Smooth muscle cell of the umbilical artery (primary cell): ENCODE results near the gene GJB3. TPM values are rescaled to one million over a fixed set of nuclear protein-coding genes. Genes with fewer than 3 reads are reported as not detected.

Experiments
- total RNA-seq: library from RNA; depleted of rRNA; stranded (reverse); fragments of >200 nt; gene quantifications from 2 replicates; pipeline ENCODE4 v1.2.3, GENCODE V29; 2014

Gene GJB3
- total RNA-seq: not detected in 2 replicates

DNA sequence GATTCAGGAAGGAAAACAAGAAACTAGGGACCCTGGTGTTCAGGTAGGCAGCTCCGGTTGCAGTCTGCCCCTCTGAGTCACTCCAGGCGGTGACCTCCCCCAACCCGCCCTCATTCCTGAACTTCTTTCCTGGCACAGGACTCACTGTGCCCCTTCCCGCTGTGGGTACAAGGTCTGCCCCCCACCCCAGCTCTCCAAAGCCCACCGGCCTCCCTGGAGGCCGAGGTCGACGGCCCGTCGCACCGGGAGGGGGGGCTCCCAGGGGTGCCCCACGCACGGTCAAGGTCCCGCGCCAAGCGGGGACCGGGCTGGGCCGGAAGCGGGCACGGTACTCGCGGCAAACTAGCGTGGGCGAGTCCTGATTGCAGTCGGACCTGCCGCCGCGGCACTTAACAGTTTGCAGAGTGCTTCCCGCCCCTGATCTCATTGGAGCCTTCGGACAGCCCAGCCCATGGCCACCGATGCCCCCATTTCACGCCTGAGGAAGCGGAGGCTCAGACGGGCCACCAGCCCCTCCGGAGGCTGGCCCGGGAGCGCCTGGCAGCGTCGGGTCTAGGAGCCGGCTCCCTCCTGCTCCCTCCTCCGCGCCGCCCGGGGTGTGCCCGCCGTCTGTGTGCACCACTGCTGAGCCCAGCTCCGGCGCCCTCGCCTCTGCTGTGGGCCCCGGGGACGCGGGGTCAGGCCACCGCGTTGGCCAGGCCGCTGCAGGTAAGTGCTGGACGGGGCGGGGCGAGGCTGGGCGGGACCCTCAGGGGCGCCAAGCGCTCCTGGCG is at the start of gene GJB3:
GJB3 (plus strand) TSS at position 144 of the 773 bp plus-strand sequence. CDS start 3,549 bp downstream, outside the sequence.

DNA sequence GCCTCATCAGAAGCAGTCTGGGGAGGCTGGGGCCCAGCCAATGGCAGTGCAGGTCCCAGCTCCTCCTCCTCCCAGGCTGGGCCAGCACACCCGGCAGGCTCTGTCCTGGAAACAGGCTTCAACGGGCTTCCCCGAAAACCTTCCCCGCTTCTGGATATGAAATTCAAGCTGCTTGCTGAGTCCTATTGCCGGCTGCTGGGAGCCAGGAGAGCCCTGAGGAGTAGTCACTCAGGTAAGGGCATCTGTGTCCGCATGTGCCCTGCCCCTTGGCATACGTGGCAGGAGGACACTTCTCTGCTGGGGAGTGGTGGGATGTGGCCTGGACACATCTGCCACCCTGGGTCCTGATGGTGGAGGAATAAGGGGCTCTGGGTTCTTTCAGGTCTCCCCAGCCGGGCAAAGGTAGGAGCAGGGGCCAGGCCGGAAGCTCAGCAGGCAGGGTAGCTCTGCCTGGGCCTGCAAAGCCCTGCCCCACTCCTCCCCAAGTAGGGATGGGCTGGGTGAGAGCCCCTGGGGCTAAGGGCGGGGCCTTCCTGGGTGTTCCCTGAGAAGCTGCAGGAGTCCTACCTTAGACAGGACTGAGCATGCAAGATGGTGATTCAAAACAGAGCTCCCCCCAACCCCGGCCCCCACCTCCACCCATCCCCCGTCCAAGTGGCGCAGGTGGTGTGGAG is 25.9 kb upstream of the GJB3 start, which contains the start of gene GJB5:
GJB5 (plus strand) TSS at position 84 of the 674 bp plus-strand sequence. CDS start 2,284 bp downstream, outside the sequence.

DNA sequence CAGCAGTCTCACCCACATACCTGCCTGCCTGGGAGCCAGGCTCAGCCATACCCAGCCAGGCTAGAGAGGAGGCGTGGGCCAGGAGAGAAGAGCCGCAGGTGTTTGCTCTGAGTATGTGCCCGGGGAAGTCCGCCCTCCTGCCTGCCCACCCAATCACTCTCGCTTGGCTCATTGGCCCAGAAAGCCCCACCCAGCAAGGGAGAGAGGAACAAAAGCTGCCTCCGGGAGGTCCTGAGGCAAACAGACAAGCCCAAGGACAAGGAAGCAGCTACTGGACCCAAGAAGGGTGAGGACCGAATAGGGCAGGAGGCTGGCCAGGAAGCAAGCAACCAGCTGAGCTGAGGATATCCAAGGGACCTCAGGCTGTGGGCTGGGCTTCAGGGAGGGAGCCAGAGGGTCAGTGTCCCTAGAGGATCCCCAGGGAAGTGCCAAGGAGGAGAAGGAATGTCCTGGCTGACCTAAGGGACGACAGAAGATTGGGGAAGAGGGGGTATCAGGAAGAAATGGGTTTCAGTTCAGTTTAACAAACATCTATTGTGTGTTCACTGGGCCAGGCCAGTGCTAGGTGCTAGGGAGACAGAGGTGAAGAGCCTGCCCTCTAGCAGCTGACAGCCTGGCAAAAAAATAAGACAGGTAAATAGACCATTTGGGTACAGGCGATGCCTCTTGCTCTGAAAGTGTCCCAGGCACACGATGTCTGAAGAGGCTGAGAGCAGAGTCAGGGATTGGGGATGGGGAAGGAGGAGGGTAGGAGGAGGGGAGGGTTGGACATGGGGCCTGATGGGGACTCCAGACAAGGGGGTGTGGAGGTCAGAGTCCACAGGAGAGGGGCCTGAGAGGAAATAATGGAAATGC is 21.3 kb upstream of the GJB3 start, which contains the start of gene GJB4:
GJB4 (plus strand) TSS at position 238 of the 855 bp plus-strand sequence. CDS start 1,515 bp downstream, outside the sequence.

DNA sequence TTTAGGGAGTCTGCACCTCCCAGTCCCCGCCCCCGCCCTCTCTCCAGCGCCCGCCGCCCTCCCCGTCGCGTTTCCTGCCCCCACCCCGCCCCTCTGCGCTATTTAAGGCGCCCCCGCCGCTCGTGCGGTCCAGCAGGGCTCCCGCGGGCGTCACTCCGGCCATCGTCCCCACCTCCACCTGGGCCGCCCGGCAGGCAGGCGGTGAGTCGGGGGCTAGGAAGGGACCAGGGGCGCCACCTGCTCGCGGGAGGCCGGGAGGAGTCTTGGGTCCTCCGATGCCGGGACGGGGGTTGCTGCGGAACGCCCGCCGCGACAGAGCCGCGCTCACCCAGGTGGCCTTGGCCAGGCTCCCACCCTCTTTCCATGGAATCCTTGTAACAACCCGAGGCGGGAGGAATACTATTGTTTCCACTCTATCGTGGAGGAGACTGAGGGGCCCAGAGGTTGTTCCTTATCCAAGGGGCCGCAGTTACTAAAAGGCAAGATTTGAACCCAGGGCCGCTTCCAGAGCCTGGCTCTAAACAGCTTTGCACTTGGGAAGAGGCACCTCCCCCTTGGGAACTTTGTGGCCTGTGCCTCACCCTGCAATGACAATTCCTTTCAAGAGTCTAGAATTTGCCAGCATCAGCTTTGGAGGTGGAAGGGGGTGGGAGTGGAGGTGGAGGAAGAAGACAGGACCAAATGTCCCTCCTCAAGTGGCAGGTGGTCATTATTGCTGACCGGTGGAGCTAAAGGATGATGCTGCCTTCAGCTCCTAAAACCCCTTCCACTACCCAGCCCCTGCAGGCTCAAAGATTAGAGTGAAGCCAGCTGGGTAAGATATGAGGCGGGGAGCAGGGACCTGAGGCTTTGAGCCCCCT is 12.1 kb downstream of the GJB3 start, which contains the start of gene GJA4:
GJA4 (plus strand) TSS at position 132 of the 860 bp plus-strand sequence. CDS start 1,215 bp downstream, outside the sequence.

Other genes with a start within 250 kb of the GJB3 start
- 0.09 TPM in 1 of 2 replicates, not detected in the other for gene GJB5, start 26.2 kb upstream of the GJB3 start, total RNA-seq
- gene GJB4, start 21.5 kb upstream of the GJB3 start, total RNA-seq: not detected in 2 replicates
- 0.09 TPM in 1 of 2 replicates, not detected in the other for gene GJA4, start 11.8 kb downstream of the GJB3 start, total RNA-seq
- 18.4 and 26.8 TPM in 2 replicates for gene SMIM12, start 78.5 kb downstream of the GJB3 start, total RNA-seq
- gene DLGAP3, start 148.4 kb downstream of the GJB3 start, total RNA-seq: under 0.01 TPM in 1 of 2 replicates, not detected in the other
- gene TMEM35B, start 204.1 kb downstream of the GJB3 start, total RNA-seq: 17.0 and 49.3 TPM in 2 replicates